Measurements from ENCODE around the gene CAPZA2. TPM values are rescaled to one million over a fixed set of nuclear protein-coding genes. Genes with fewer than 3 reads are reported as not detected.

CAPZA2 gene
- total and polyA plus RNA-seq, 9 of the 15 experiments (the other 6 are each of a cell fraction or from before 2014, with no cell fraction given) = 67.0 to 524 (median 176) TPM

DNA sequence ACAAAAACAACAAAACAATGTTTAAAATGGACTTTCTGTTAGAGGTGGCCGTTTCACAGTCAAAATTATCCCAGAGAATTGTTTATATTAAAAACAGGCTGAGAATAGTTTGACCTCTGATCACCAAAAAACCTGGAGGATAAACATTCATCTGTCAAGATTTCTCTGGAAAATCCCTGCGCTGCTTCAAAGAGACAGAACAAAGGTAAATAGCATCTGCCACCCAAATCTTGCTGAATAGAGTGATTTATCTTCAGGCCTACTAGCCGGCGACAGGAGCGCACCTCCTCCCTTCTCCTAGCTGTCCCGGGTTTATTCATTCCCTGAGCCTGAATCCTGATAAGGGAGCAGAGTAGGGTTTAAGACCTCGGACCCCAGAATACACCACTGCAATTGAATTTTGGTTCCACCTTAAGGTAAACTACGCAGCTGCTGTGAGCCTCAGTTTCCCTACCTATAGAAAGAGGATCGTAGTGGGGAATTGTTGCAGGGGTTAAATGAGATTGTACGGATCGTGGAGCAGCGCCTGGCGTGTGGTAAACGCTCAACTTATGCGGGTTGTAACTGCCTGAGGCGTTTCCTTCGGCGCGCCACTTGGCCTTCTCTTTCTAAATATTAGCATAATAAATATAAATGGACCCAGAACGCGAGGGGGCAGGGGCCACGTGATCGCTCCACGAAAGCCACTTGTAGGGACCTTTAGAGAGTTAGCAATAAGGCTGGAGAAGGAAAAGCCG lies 90.4 kb downstream of the CAPZA2 start (continued):
- TF ChIP-seq, protein P1, sequence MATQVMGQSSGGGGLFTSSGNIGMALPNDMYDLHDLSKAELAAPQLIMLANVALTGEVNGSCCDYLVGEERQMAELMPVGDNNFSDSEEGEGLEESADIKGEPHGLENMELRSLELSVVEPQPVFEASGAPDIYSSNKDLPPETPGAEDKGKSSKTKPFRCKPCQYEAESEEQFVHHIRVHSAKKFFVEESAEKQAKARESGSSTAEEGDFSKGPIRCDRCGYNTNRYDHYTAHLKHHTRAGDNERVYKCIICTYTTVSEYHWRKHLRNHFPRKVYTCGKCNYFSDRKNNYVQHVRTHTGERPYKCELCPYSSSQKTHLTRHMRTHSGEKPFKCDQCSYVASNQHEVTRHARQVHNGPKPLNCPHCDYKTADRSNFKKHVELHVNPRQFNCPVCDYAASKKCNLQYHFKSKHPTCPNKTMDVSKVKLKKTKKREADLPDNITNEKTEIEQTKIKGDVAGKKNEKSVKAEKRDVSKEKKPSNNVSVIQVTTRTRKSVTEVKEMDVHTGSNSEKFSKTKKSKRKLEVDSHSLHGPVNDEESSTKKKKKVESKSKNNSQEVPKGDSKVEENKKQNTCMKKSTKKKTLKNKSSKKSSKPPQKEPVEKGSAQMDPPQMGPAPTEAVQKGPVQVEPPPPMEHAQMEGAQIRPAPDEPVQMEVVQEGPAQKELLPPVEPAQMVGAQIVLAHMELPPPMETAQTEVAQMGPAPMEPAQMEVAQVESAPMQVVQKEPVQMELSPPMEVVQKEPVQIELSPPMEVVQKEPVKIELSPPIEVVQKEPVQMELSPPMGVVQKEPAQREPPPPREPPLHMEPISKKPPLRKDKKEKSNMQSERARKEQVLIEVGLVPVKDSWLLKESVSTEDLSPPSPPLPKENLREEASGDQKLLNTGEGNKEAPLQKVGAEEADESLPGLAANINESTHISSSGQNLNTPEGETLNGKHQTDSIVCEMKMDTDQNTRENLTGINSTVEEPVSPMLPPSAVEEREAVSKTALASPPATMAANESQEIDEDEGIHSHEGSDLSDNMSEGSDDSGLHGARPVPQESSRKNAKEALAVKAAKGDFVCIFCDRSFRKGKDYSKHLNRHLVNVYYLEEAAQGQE (IDR thresholded peaks at IDR 0.05; ENCODE audit: borderline replicate concordance) = no peak
- TF ChIP-seq, protein P1 (CRISPR knock-in tag; IDR thresholded peaks at IDR 0.05; ENCODE audit: low read depth) = no peak; the same call in 1 of the 2 replicates
- TF ChIP-seq RNF2 (IDR thresholded peaks at IDR 0.05) (peak; percentile 46; the same call in 1 of the 2 replicates), MYNN (IDR thresholded peaks at IDR 0.05) (no peak), MYNN (CRISPR knock-in tag; IDR thresholded peaks at IDR 0.05) (no peak), HCFC1 (IDR thresholded peaks at IDR 0.05; ENCODE audit: low read depth, low read length) (no peak), TOE1 (IDR thresholded peaks at IDR 0.05; ENCODE audit: borderline replicate concordance) (no peak), TOE1 (CRISPR knock-in tag; IDR thresholded peaks at IDR 0.05; ENCODE audit: borderline replicate concordance, low read depth) (no peak), CCAR2 (IDR thresholded peaks at IDR 0.05; ENCODE audit: low read depth, low read length) (no peak)
- TF ChIP-seq, protein P2, sequence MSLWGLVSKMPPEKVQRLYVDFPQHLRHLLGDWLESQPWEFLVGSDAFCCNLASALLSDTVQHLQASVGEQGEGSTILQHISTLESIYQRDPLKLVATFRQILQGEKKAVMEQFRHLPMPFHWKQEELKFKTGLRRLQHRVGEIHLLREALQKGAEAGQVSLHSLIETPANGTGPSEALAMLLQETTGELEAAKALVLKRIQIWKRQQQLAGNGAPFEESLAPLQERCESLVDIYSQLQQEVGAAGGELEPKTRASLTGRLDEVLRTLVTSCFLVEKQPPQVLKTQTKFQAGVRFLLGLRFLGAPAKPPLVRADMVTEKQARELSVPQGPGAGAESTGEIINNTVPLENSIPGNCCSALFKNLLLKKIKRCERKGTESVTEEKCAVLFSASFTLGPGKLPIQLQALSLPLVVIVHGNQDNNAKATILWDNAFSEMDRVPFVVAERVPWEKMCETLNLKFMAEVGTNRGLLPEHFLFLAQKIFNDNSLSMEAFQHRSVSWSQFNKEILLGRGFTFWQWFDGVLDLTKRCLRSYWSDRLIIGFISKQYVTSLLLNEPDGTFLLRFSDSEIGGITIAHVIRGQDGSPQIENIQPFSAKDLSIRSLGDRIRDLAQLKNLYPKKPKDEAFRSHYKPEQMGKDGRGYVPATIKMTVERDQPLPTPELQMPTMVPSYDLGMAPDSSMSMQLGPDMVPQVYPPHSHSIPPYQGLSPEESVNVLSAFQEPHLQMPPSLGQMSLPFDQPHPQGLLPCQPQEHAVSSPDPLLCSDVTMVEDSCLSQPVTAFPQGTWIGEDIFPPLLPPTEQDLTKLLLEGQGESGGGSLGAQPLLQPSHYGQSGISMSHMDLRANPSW (CRISPR knock-in tag; IDR thresholded peaks at IDR 0.05) = no peak
- TF ChIP-seq, protein P3, sequence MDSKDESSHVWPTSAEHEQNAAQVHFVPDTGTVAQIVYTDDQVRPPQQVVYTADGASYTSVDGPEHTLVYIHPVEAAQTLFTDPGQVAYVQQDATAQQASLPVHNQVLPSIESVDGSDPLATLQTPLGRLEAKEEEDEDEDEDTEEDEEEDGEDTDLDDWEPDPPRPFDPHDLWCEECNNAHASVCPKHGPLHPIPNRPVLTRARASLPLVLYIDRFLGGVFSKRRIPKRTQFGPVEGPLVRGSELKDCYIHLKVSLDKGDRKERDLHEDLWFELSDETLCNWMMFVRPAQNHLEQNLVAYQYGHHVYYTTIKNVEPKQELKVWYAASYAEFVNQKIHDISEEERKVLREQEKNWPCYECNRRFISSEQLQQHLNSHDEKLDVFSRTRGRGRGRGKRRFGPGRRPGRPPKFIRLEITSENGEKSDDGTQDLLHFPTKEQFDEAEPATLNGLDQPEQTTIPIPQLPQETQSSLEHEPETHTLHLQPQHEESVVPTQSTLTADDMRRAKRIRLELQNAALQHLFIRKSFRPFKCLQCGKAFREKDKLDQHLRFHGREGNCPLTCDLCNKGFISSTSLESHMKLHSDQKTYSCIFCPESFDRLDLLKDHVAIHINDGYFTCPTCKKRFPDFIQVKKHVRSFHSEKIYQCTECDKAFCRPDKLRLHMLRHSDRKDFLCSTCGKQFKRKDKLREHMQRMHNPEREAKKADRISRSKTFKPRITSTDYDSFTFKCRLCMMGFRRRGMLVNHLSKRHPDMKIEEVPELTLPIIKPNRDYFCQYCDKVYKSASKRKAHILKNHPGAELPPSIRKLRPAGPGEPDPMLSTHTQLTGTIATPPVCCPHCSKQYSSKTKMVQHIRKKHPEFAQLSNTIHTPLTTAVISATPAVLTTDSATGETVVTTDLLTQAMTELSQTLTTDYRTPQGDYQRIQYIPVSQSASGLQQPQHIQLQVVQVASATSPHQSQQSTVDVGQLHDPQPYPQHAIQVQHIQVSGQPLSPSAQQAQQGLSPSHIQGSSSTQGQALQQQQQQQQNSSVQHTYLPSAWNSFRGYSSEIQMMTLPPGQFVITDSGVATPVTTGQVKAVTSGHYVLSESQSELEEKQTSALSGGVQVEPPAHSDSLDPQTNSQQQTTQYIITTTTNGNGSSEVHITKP (IDR thresholded peaks at IDR 0.05; ENCODE audit: partially characterized antibody) = peak; percentile 9
- TF ChIP-seq, protein P4, sequence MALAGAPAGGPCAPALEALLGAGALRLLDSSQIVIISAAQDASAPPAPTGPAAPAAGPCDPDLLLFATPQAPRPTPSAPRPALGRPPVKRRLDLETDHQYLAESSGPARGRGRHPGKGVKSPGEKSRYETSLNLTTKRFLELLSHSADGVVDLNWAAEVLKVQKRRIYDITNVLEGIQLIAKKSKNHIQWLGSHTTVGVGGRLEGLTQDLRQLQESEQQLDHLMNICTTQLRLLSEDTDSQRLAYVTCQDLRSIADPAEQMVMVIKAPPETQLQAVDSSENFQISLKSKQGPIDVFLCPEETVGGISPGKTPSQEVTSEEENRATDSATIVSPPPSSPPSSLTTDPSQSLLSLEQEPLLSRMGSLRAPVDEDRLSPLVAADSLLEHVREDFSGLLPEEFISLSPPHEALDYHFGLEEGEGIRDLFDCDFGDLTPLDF (CRISPR knock-in tag; IDR thresholded peaks at IDR 0.05) = no peak

All from K562 (cell line).